Body of pancreas (tissue), 4 donors: ENCODE data around the gene GAD1.

Experiments
- CTCF ChIP-seq, 7 experiments: fragments of 450-650 bp in 4 of 7; fragments of 200-600 bp in 3 of 7; sonication (generic) in 3 of 7; IDR thresholded peaks; one replicate each; pipeline ENCODE4 v1.5.1; 2016 to 2019; ENCODE audit warnings: antibody characterized with exemption in 7 of 7
- POLR2A ChIP-seq, 3 donors: fragments of 450-650 bp; IDR thresholded peaks; one replicate each; pipeline ENCODE4 v1.6.1; 2016; ENCODE audit warnings: antibody characterized with exemption in 3 of 3, mild to moderate bottlenecking in 2 of 3

- TF ChIP-seq CTCF (IDR thresholded peaks at IDR 0.05), result no peak
- no peak for TF ChIP-seq POLR2A (IDR thresholded peaks at IDR 0.05)
These were observed 17.7 kb upstream of the GAD1 start for GRCh38 chr2:170798996-170799395.
